Spleen (tissue), 11 donors: Measurements from ENCODE around the gene LAMTOR4. TPM values are rescaled to one million over a fixed set of nuclear protein-coding genes. Genes with fewer than 3 reads are reported as not detected.
"Not testable (repeated sequence)": the region's sequence is repeated elsewhere in the genome, so short reads cannot be mapped to it uniquely, and the experiment has no call there.

ENCODE experiments used
- DNase-seq: peaks from one replicate; pipeline ENCODE4 v3.0.0-alpha.2; 2020
- H3K27ac ChIP-seq, 8 donors: fragments of 200-600 bp; sonication (generic) in 7 of 8; 1 replicate in 4 of 8; 2 replicates in 4 of 8; pipeline versions ENCODE4 v1.5.0 to v1.8.0; 2016 to 2021; ENCODE audit warnings: inconsistent platforms in 4 of 8, mild to moderate bottlenecking in 4 of 8, moderate library complexity in 1 of 8
- H3K27me3 ChIP-seq, 7 donors: fragments of 200-600 bp; sonication (generic) in 6 of 7; replicated peaks in 1 of 7; 1 replicate in 4 of 7; 2 replicates in 3 of 7; pipeline versions ENCODE4 v1.5.0 to v1.8.0; 2016 to 2021; ENCODE audit warnings: inconsistent platforms in 3 of 7, mild to moderate bottlenecking in 1 of 7
- H3K36me3 ChIP-seq, 6 donors: fragments of 200-600 bp; sonication (generic) in 5 of 6; 1 replicate in 4 of 6; 2 replicates in 2 of 6; pipeline versions ENCODE4 v1.5.0 to v1.8.0; 2016 to 2021; ENCODE audit warnings: inconsistent platforms in 2 of 6
- H3K4me1 ChIP-seq, 6 donors: fragments of 200-600 bp; sonication (generic) in 5 of 6; 1 replicate in 3 of 6; 2 replicates in 3 of 6; pipeline versions ENCODE4 v1.5.0 to v1.8.0; 2016 to 2021; ENCODE audit warnings: inconsistent platforms in 3 of 6
- H3K4me3 ChIP-seq, 8 donors: fragments of 200-600 bp; sonication (generic) in 7 of 8; 1 replicate in 4 of 8; 2 replicates in 4 of 8; pipeline versions ENCODE4 v1.5.0 to v1.8.0; 2016 to 2021; ENCODE audit warnings: inconsistent platforms in 4 of 8, mild to moderate bottlenecking in 4 of 8, moderate library complexity in 2 of 8
- H3K9me3 ChIP-seq, 8 donors: fragments of 200-600 bp; sonication (generic) in 7 of 8; 1 replicate in 4 of 8; 2 replicates in 4 of 8; pipeline versions ENCODE4 v1.5.0 to v1.8.0; 2016 to 2021; ENCODE audit warnings: inconsistent platforms in 4 of 8
- CTCF ChIP-seq, 11 experiments: fragments of 200-600 bp in 7 of 11; fragments of 450-650 bp in 4 of 11; sonication (generic) in 4 of 11; IDR thresholded peaks in 8 of 11; conservative IDR thresholded peaks in 3 of 11; 1 replicate in 7 of 11; 2 replicates in 4 of 11; pipeline versions ENCODE4 v1.4.0 to v1.8.0; 2016 to 2021; ENCODE audit warnings: antibody characterized with exemption in 11 of 11, inconsistent platforms in 4 of 11, mild to moderate bottlenecking in 1 of 11
- POLR2A ChIP-seq, 3 donors: fragments of 450-650 bp; IDR thresholded peaks; one replicate each; pipeline ENCODE4 v1.5.1; 2017; ENCODE audit warnings: antibody characterized with exemption in 3 of 3, mild to moderate bottlenecking in 1 of 3
- POLR2AphosphoS5 ChIP-seq, 3 donors: sonication (generic); formaldehyde crosslinking; IDR thresholded peaks; one replicate each; pipeline ENCODE4 v1.5.1; 2017; ENCODE audit warnings: antibody characterized with exemption in 3 of 3
- WGBS, 5 donors: extraction: QIAGEN DNeasy Blood & Tissue Kit in 3 of 5; methylation state at CpG; one replicate each; pipeline versions ENCODE4 v1.1.5 to v1.1.7; 2013 to 2018; 5-methylcytosine and 5-hydroxymethylcytosine counted together
- intact Hi-C: fragments of 100-400 bp; cut with DNase I; formaldehyde crosslinking; loops from one replicate; pipeline ENCODE4 v1.15.0; 2023; ENCODE audit warnings: low total_unique reads
- polyA plus RNA-seq, 3 donors: library from polyadenylated mRNA; stranded (reverse); fragments of 200-250 nt; gene quantifications; one replicate each; pipeline ENCODE4 v1.2.1, GENCODE V29; 2013
- total RNA-seq, 7 donors: library from RNA; depleted of rRNA in 3 of 7; stranded (reverse); fragments of >200 nt in 3 of 7; fragmentation: NEBNext Ultra II Directional in 4 of 7; extraction: Animal tissue kit (Norgen Biotek cat#: 25700) in 4 of 7; gene quantifications; one replicate each; pipeline versions ENCODE4 v1.1.0 to v1.2.1, GENCODE V29; 2016 to 2021
- donor health status: healthy with polysubstance abuse.
- donor health status: DM: no; HTN: no; CAD: no; lungs with moderate emphysema.
- donor health status: DM: no; HTN: no; CAD: no.
- donor health status: Bipolar disorder and iron deficiency.
- donor health status: healthy.
- donor health status: DM: no; HTN: no; CAD: no.
- donor health status: DM: yes; HTN: yes; CAD: no.

Gene LAMTOR4
- total and polyA plus RNA-seq, 10 donors, result 152 to 709 (median 271) TPM

GRCh38 chr7:100132697-100133151 is 16.0 kb upstream of the LAMTOR4 start:
- peaks cover 13 to 36% (median 21%) of the 10 kb centered on the region in 6 donors for H3K4me1 ChIP-seq
- H3K9me3 ChIP-seq, result no peaks in the 10 kb centered on the region
- 28 to 39% (median 30%) methylated on average over 3 of the region's 3 CpGs for WGBS, 5 donors
- peak; percentile 88 for DNase-seq
- no peaks in the 10 kb centered on the region for H3K27me3 ChIP-seq
- intact Hi-C loops, result loop anchor here (10.0 kb wide), 2 partner anchors 92 to 212 kb away; no protein-coding TSS in a partner anchor
- no peak overlapping the region for H3K4me3 ChIP-seq
- no peaks in the 10 kb centered on the region for H3K36me3 ChIP-seq
- no peak for TF ChIP-seq POLR2A (IDR thresholded peaks at IDR 0.05)
- peak; percentile 75 to 96 (median 92) for TF ChIP-seq CTCF (IDR thresholded peaks at IDR 0.05 in 8 of 11, conservative IDR thresholded peaks at IDR 0.05 in 3 of 11)
- peak in 1 of 3 donors; percentile 67 for TF ChIP-seq POLR2AphosphoS5 (IDR thresholded peaks at IDR 0.05)
- H3K27ac ChIP-seq, result no peak overlapping the region

- no peak overlapping the region for H3K4me3 ChIP-seq
- TF ChIP-seq POLR2AphosphoS5 (IDR thresholded peaks at IDR 0.05), result no peak
- TF ChIP-seq CTCF (IDR thresholded peaks at IDR 0.05 in 8 of 11, conservative IDR thresholded peaks at IDR 0.05 in 3 of 11), result no peak
- no peak for TF ChIP-seq POLR2A (IDR thresholded peaks at IDR 0.05)
- no peaks in the 10 kb centered on the region for H3K9me3 ChIP-seq
- H3K4me1 ChIP-seq, result peaks cover 0 to 27% (median 12%) of the 10 kb centered on the region in 6 donors
- DNase-seq, result peak; percentile 23
- H3K27me3 ChIP-seq, result no peaks in the 10 kb centered on the region
- H3K27ac ChIP-seq, result peak overlapping the region in 2 of 8 donors; percentile 22
- intact Hi-C loops, result loop anchor here (10.0 kb wide), 2 partner anchors 87 to 207 kb away; no protein-coding TSS in a partner anchor
- 70 to 72% (median 71%) methylated on average over 13 of the region's 13 CpGs for WGBS, 5 donors
- H3K36me3 ChIP-seq, result no peaks in the 10 kb centered on the region
Measured at GRCh38 chr7:100137851-100138760, 10.6 kb upstream of the LAMTOR4 start.

GRCh38 chr7:100141555-100141949 is 7.2 kb upstream of the LAMTOR4 start:
- intact Hi-C loops, result no loop called here
- H3K27me3 ChIP-seq, result no peaks in the 10 kb centered on the region
- WGBS, 5 donors, result 41 to 54% (median 49%) methylated on average over 3 of the region's 3 CpGs
- peak overlapping the region in 1 of 8 donors; percentile 11 for H3K4me3 ChIP-seq
- peak overlapping the region in 4 of 8 donors; percentile 36 to 79 (median 56) for H3K27ac ChIP-seq
- DNase-seq, result no peak
- H3K9me3 ChIP-seq, result no peaks in the 10 kb centered on the region
- H3K36me3 ChIP-seq, result no peaks in the 10 kb centered on the region
- peaks cover 0 to 30% (median 12%) of the 10 kb centered on the region in 6 donors for H3K4me1 ChIP-seq
- TF ChIP-seq POLR2A (IDR thresholded peaks at IDR 0.05) (no peak), POLR2AphosphoS5 (IDR thresholded peaks at IDR 0.05) (no peak), CTCF (IDR thresholded peaks at IDR 0.05 in 8 of 11, conservative IDR thresholded peaks at IDR 0.05 in 3 of 11) (no peak)

GRCh38 chr7:100142461-100142860 is 6.3 kb upstream of the LAMTOR4 start:
- DNase-seq, result no peak
- peaks cover 0 to 30% (median 12%) of the 10 kb centered on the region in 6 donors for H3K4me1 ChIP-seq
- intact Hi-C loops, result no loop called here
- no peaks in the 10 kb centered on the region for H3K27me3 ChIP-seq
- peak overlapping the region in 2 of 8 donors; percentile 64 to 79 for H3K27ac ChIP-seq
- H3K4me3 ChIP-seq, result no peak overlapping the region
- no peak for TF ChIP-seq CTCF (IDR thresholded peaks at IDR 0.05 in 8 of 11, conservative IDR thresholded peaks at IDR 0.05 in 3 of 11)
- no peak for TF ChIP-seq POLR2AphosphoS5 (IDR thresholded peaks at IDR 0.05)
- no peaks in the 10 kb centered on the region for H3K9me3 ChIP-seq
- no peaks in the 10 kb centered on the region for H3K36me3 ChIP-seq
- 90 to 99% (median 94%) methylated on average over 3 of the region's 3 CpGs for WGBS, 5 donors

- intact Hi-C loops, H3K27ac ChIP-seq, DNase-seq: not testable (repeated sequence)
Measured at GRCh38 chr7:100146350-100146749, 2.4 kb upstream of the LAMTOR4 start.

More at GRCh38 chr7:100146350-100146749, 2.4 kb upstream of the LAMTOR4 start:
- Histone ChIP-seq H3K36me3 (peaks cover 0 to 11% (median 2%) of the 10 kb centered on the region in 6 donors), H3K4me1 (peaks cover 15 to 46% (median 34%) of the 10 kb centered on the region in 6 donors)
- not testable (repeated sequence) for H3K27me3 ChIP-seq, H3K9me3 ChIP-seq, H3K4me3 ChIP-seq
- 78 to 92% (median 87%) methylated on average over 4 of the region's 4 CpGs for WGBS, 5 donors
